GM06990 (cell line): Measurements from ENCODE around the gene PMPCA.

Source experiments
- DNase-seq: peaks from one replicate; pipeline ENCODE4 v3.0.0-alpha.2; 2011; ENCODE audit not compliant: insufficient read length; ENCODE audit errors: extremely low read depth
- H3K27me3 ChIP-seq: replicated peaks from 2 replicates; pipeline ENCODE4 v1.6.0; 2011; ENCODE audit warnings: low read length; ENCODE audit not compliant: control insufficient read depth, insufficient read depth
- H3K36me3 ChIP-seq: 2 replicates; pipeline ENCODE4 v1.5.1; 2011; ENCODE audit warnings: low read length; ENCODE audit not compliant: control insufficient read depth, insufficient read depth
- H3K4me3 ChIP-seq: replicated peaks from 2 replicates; pipeline ENCODE4 v1.5.1; 2011; ENCODE audit warnings: low read depth, mild to moderate bottlenecking, control low read depth, low read length
- CTCF ChIP-seq: IDR thresholded peaks from 2 replicates; pipeline ENCODE4 v1.5.1; 2011; ENCODE audit warnings: low read length, control low read depth, mild to moderate bottlenecking, inconsistent platforms; ENCODE audit not compliant: insufficient read depth, poor library complexity, severe bottlenecking

PMPCA gene

GRCh38 chr9:136410500-136411287 lies at the start of gene PMPCA, which contains the start of gene ENTR1:
Gene PMPCA, plus strand, starts transcription at chr9:136410658. Its CDS starts 11 bp downstream, at chr9:136410669.
Gene ENTR1, minus strand, starts transcription at chr9:136410614. Its CDS starts 217 bp downstream, at chr9:136410397.
- Histone ChIP-seq H3K4me3 (peak within 1 kb of the TSS; percentile 90), H3K36me3 (peaks cover 30% of the 10 kb centered on the region), H3K27me3 (no peaks in the 10 kb centered on the region)
- no peak for TF ChIP-seq CTCF
- peak; percentile 93 for DNase-seq

GRCh38 chr9:136361047-136361753 lies 49.3 kb upstream of the PMPCA start:
- H3K27me3 ChIP-seq: no peaks in the 10 kb centered on the region
- DNase-seq: no peak
- H3K36me3 ChIP-seq: no peaks in the 10 kb centered on the region
- no peak for TF ChIP-seq CTCF
- no peak overlapping the region for H3K4me3 ChIP-seq

- Histone ChIP-seq H3K4me3 (no peak overlapping the region), H3K36me3 (no peaks in the 10 kb centered on the region), H3K27me3 (no peaks in the 10 kb centered on the region)
- no peak for TF ChIP-seq CTCF
- no peak for DNase-seq
These were observed 48.6 kb upstream of the PMPCA start for GRCh38 chr9:136361754-136362449.

GRCh38 chr9:136362450-136362784 lies 48.0 kb upstream of the PMPCA start:
- Histone ChIP-seq H3K4me3 (no peak overlapping the region), H3K27me3 (no peaks in the 10 kb centered on the region), H3K36me3 (no peaks in the 10 kb centered on the region)
- DNase-seq: no peak
- TF ChIP-seq CTCF: no peak

GRCh38 chr9:136363106-136363948 lies 47.1 kb upstream of the PMPCA start, which contains the start of gene DNLZ:
Gene DNLZ, minus strand, starts transcription at chr9:136363744. Its CDS starts 30 bp downstream, at chr9:136363714.
- H3K4me3 ChIP-seq: peak within 1 kb of the TSS; percentile 75
- TF ChIP-seq CTCF: peak; percentile 74
- H3K36me3 ChIP-seq: no peaks in the 10 kb centered on the region; the same call in 1 of the 2 replicates
- H3K27me3 ChIP-seq: no peaks in the 10 kb centered on the region
- DNase-seq: peak; percentile 91
